ENCODE results near the gene OGT.

OGT gene

GRCh38 chrX:71625471-71625870 is 92.6 kb downstream of the OGT start:
- TF ChIP-seq PAX5 (IDR thresholded peaks at IDR 0.05; ENCODE audit: insufficient read depth, low read length, severe bottlenecking) (no peak), POLR2AphosphoS5 (IDR thresholded peaks at IDR 0.05; ENCODE audit: low read depth, low read length) (no peak)
- DNase-seq (ENCODE audit: insufficient read length, low spot score) (no peak), FAIRE-seq (no peak)

Data from GM12891 (cell line).